ENCODE data around the gene SH3D19.
"Not testable (repeated sequence)": the region's sequence is repeated elsewhere in the genome, so short reads cannot be mapped to it uniquely, and the experiment has no call there.

The SH3D19 gene

GRCh38 chr4:151323667-151324066, 1.7 kb downstream of the SH3D19 start:
- H3K4me3 ChIP-seq (ENCODE audit: insufficient read depth, low read depth, low read length) = peak overlapping the region; percentile 72
- WGBS, 2 experiments = 63% methylated on average over 1 of the region's 1 CpG; no CpG with 5 or more reads in 1 of the 2 experiments

GRCh38 chr4:151322570-151322969, 2.8 kb downstream of the SH3D19 start:
- no peak overlapping the region for H3K4me3 ChIP-seq (ENCODE audit: insufficient read depth, low read depth, low read length)
- H3K27ac ChIP-seq (ENCODE audit: insufficient read depth, low read depth, low read length, poor library complexity, severe bottlenecking) = no peak overlapping the region
- no peaks in the 10 kb centered on the region for H3K9me3 ChIP-seq (ENCODE audit: control insufficient read depth, low read length)
- H3K36me3 ChIP-seq (ENCODE audit: control insufficient read depth, insufficient read depth, low read length) = peaks cover 3% of the 10 kb centered on the region
- peaks cover 10% of the 10 kb centered on the region for H3K4me1 ChIP-seq (ENCODE audit: control insufficient read depth, insufficient read depth, low read length)
- H3K27me3 ChIP-seq (ENCODE audit: control insufficient read depth, insufficient read depth, low read length, poor library complexity, severe bottlenecking) = peaks cover 10% of the 10 kb centered on the region

More at GRCh38 chr4:151323667-151324066, 1.7 kb downstream of the SH3D19 start:
- H3K27ac ChIP-seq (ENCODE audit: insufficient read depth, low read depth, low read length, poor library complexity, severe bottlenecking) = no peak overlapping the region
- peaks cover 10% of the 10 kb centered on the region for H3K4me1 ChIP-seq (ENCODE audit: control insufficient read depth, insufficient read depth, low read length)
- H3K27me3 ChIP-seq (ENCODE audit: control insufficient read depth, insufficient read depth, low read length, poor library complexity, severe bottlenecking) = peaks cover 10% of the 10 kb centered on the region
- no peaks in the 10 kb centered on the region for H3K9me3 ChIP-seq (ENCODE audit: control insufficient read depth, low read length)
- peaks cover 3% of the 10 kb centered on the region for H3K36me3 ChIP-seq (ENCODE audit: control insufficient read depth, insufficient read depth, low read length)

- Histone ChIP-seq H3K27me3 (ENCODE audit: control insufficient read depth, insufficient read depth, low read length, poor library complexity, severe bottlenecking) (peaks cover 10% of the 10 kb centered on the region), H3K4me1 (ENCODE audit: control insufficient read depth, insufficient read depth, low read length) (peaks cover 10% of the 10 kb centered on the region)
- not testable (repeated sequence) for H3K9me3 ChIP-seq (ENCODE audit: control insufficient read depth, low read length); H3K36me3 ChIP-seq (ENCODE audit: control insufficient read depth, insufficient read depth, low read length); H3K27ac ChIP-seq (ENCODE audit: insufficient read depth, low read depth, low read length, poor library complexity, severe bottlenecking); H3K4me3 ChIP-seq (ENCODE audit: insufficient read depth, low read depth, low read length)
- 86 to 92% methylated on average over 4 of the region's 4 CpGs for WGBS, 2 experiments
Measured at GRCh38 chr4:151322161-151322560, 3.2 kb downstream of the SH3D19 start.

- H3K4me3 ChIP-seq (ENCODE audit: insufficient read depth, low read depth, low read length) = no peak overlapping the region
- peaks cover 10% of the 10 kb centered on the region for H3K27me3 ChIP-seq (ENCODE audit: control insufficient read depth, insufficient read depth, low read length, poor library complexity, severe bottlenecking)
- 93 to 95% methylated on average over 1 of the region's 1 CpG for WGBS, 2 experiments
- H3K36me3 ChIP-seq (ENCODE audit: control insufficient read depth, insufficient read depth, low read length) = peaks cover 3% of the 10 kb centered on the region
- H3K4me1 ChIP-seq (ENCODE audit: control insufficient read depth, insufficient read depth, low read length) = peaks cover 10% of the 10 kb centered on the region
- H3K9me3 ChIP-seq (ENCODE audit: control insufficient read depth, low read length) = no peaks in the 10 kb centered on the region
- no peak overlapping the region for H3K27ac ChIP-seq (ENCODE audit: insufficient read depth, low read depth, low read length, poor library complexity, severe bottlenecking)
Measured at GRCh38 chr4:151321586-151321985, 3.8 kb downstream of the SH3D19 start.

- Histone ChIP-seq H3K36me3 (ENCODE audit: control insufficient read depth, insufficient read depth, low read length) (peaks cover 3% of the 10 kb centered on the region), H3K4me1 (ENCODE audit: control insufficient read depth, insufficient read depth, low read length) (peaks cover 10% of the 10 kb centered on the region), H3K9me3 (ENCODE audit: control insufficient read depth, low read length) (no peaks in the 10 kb centered on the region), H3K27me3 (ENCODE audit: control insufficient read depth, insufficient read depth, low read length, poor library complexity, severe bottlenecking) (no peaks in the 10 kb centered on the region), H3K27ac (ENCODE audit: insufficient read depth, low read depth, low read length, poor library complexity, severe bottlenecking) (no peak overlapping the region), H3K4me3 (ENCODE audit: insufficient read depth, low read depth, low read length) (no peak overlapping the region)
- WGBS, 2 experiments = 94 to 100% methylated on average over 1 of the region's 1 CpG
Measured at GRCh38 chr4:151319490-151319889, 5.9 kb downstream of the SH3D19 start.

- H3K4me1 ChIP-seq (ENCODE audit: control insufficient read depth, insufficient read depth, low read length) = peaks cover 4% of the 10 kb centered on the region
- no peaks in the 10 kb centered on the region for H3K27me3 ChIP-seq (ENCODE audit: control insufficient read depth, insufficient read depth, low read length, poor library complexity, severe bottlenecking)
- H3K36me3 ChIP-seq (ENCODE audit: control insufficient read depth, insufficient read depth, low read length) = peaks cover 3% of the 10 kb centered on the region
- 80 to 83% methylated on average over 1 of the region's 1 CpG for WGBS, 2 experiments
- no peaks in the 10 kb centered on the region for H3K9me3 ChIP-seq (ENCODE audit: control insufficient read depth, low read length)
- H3K27ac ChIP-seq (ENCODE audit: insufficient read depth, low read depth, low read length, poor library complexity, severe bottlenecking) = no peak overlapping the region
- no peak overlapping the region for H3K4me3 ChIP-seq (ENCODE audit: insufficient read depth, low read depth, low read length)
Measured at GRCh38 chr4:151318307-151319006, 6.9 kb downstream of the SH3D19 start.

- H3K36me3 ChIP-seq (ENCODE audit: control insufficient read depth, insufficient read depth, low read length) = peaks cover 3% of the 10 kb centered on the region
- no peaks in the 10 kb centered on the region for H3K27me3 ChIP-seq (ENCODE audit: control insufficient read depth, insufficient read depth, low read length, poor library complexity, severe bottlenecking)
- H3K4me3 ChIP-seq (ENCODE audit: insufficient read depth, low read depth, low read length) = no peak overlapping the region
- peaks cover 4% of the 10 kb centered on the region for H3K4me1 ChIP-seq (ENCODE audit: control insufficient read depth, insufficient read depth, low read length)
- H3K27ac ChIP-seq (ENCODE audit: insufficient read depth, low read depth, low read length, poor library complexity, severe bottlenecking) = no peak overlapping the region
- H3K9me3 ChIP-seq (ENCODE audit: control insufficient read depth, low read length) = no peaks in the 10 kb centered on the region
- WGBS, 2 experiments = 70 to 85% methylated on average over 2 of the region's 2 CpGs
Measured at GRCh38 chr4:151316645-151317044, 8.8 kb downstream of the SH3D19 start.

- Histone ChIP-seq H3K27me3 (ENCODE audit: control insufficient read depth, insufficient read depth, low read length, poor library complexity, severe bottlenecking) (no peaks in the 10 kb centered on the region), H3K36me3 (ENCODE audit: control insufficient read depth, insufficient read depth, low read length) (peaks cover 3% of the 10 kb centered on the region), H3K9me3 (ENCODE audit: control insufficient read depth, low read length) (no peaks in the 10 kb centered on the region), H3K4me1 (ENCODE audit: control insufficient read depth, insufficient read depth, low read length) (no peaks in the 10 kb centered on the region), H3K4me3 (ENCODE audit: insufficient read depth, low read depth, low read length) (no peak overlapping the region), H3K27ac (ENCODE audit: insufficient read depth, low read depth, low read length, poor library complexity, severe bottlenecking) (no peak overlapping the region)
- 95 to 100% methylated on average over 1 to 2 of the region's 2 CpGs for WGBS, 2 experiments
Measured at GRCh38 chr4:151315212-151315886, 10.1 kb downstream of the SH3D19 start.

GRCh38 chr4:151314479-151314878, 10.9 kb downstream of the SH3D19 start:
- WGBS, 2 experiments = 83 to 93% methylated on average over 1 of the region's 1 CpG
- H3K27ac ChIP-seq (ENCODE audit: insufficient read depth, low read depth, low read length, poor library complexity, severe bottlenecking) = no peak overlapping the region
- H3K4me1 ChIP-seq (ENCODE audit: control insufficient read depth, insufficient read depth, low read length) = no peaks in the 10 kb centered on the region
- H3K4me3 ChIP-seq (ENCODE audit: insufficient read depth, low read depth, low read length) = no peak overlapping the region
- no peaks in the 10 kb centered on the region for H3K9me3 ChIP-seq (ENCODE audit: control insufficient read depth, low read length)
- H3K36me3 ChIP-seq (ENCODE audit: control insufficient read depth, insufficient read depth, low read length) = no peaks in the 10 kb centered on the region
- H3K27me3 ChIP-seq (ENCODE audit: control insufficient read depth, insufficient read depth, low read length, poor library complexity, severe bottlenecking) = no peaks in the 10 kb centered on the region

- no peak overlapping the region for H3K27ac ChIP-seq (ENCODE audit: insufficient read depth, low read depth, low read length, poor library complexity, severe bottlenecking)
- WGBS, 2 experiments = 96 to 100% methylated on average over 1 of the region's 1 CpG
- H3K36me3 ChIP-seq (ENCODE audit: control insufficient read depth, insufficient read depth, low read length) = no peaks in the 10 kb centered on the region
- H3K9me3 ChIP-seq (ENCODE audit: control insufficient read depth, low read length) = no peaks in the 10 kb centered on the region
- H3K27me3 ChIP-seq (ENCODE audit: control insufficient read depth, insufficient read depth, low read length, poor library complexity, severe bottlenecking) = no peaks in the 10 kb centered on the region
- no peaks in the 10 kb centered on the region for H3K4me1 ChIP-seq (ENCODE audit: control insufficient read depth, insufficient read depth, low read length)
- no peak overlapping the region for H3K4me3 ChIP-seq (ENCODE audit: insufficient read depth, low read depth, low read length)
Measured at GRCh38 chr4:151314010-151314355, 11.4 kb downstream of the SH3D19 start.

Measured in ectodermal cell (in vitro differentiated cells).